Activated B cell treated with CpG ODN at 0.5 μM for 24 hours (primary cell): Measurements from ENCODE around the gene LYRM9. TPM values are rescaled to one million over a fixed set of nuclear protein-coding genes. Genes with fewer than 3 reads are reported as not detected.
"Not testable (repeated sequence)": the region's sequence is repeated elsewhere in the genome, so short reads cannot be mapped to it uniquely, and the experiment has no call there.

Experiments used
- ATAC-seq: fragments of 200-7000 bp; cut with Tn5 transposase; one replicate; pipeline ENCODE4 v1.10.0; 2021; ENCODE audit warnings: low read depth, mild to moderate bottlenecking, moderate library complexity
- CTCF ChIA-PET: fragments of 350-600 bp; sonication (Branson Sonifier 250); formaldehyde crosslinking; loops from one replicate; lab custom pipeline; 2021; ENCODE audit warnings: antibody characterized with exemption; lab: Charles Lee
- POLR2A ChIA-PET: fragments of 350-600 bp; sonication (Branson Sonifier 250); formaldehyde crosslinking; loops from one replicate; lab custom pipeline; 2021; ENCODE audit warnings: antibody characterized with exemption; lab: Charles Lee
- DNase-seq: peaks from one replicate; pipeline ENCODE4 v3.0.0; 2022
- H3K27ac Mint-ChIP-seq: one replicate; pipeline ENCODE4 v1.8.0; 2020; ENCODE audit warnings: mixed read lengths
- H3K27me3 Mint-ChIP-seq: one replicate; pipeline ENCODE4 v1.8.0; 2021; ENCODE audit warnings: mixed read lengths
- H3K36me3 Mint-ChIP-seq: one replicate; pipeline ENCODE4 v1.8.0; 2021; ENCODE audit warnings: low read depth, mixed read lengths
- H3K4me1 Mint-ChIP-seq: one replicate; pipeline ENCODE4 v1.8.0; 2021; ENCODE audit warnings: mixed read lengths
- H3K4me3 Mint-ChIP-seq: one replicate; pipeline ENCODE4 v1.8.0; 2020; ENCODE audit warnings: mild to moderate bottlenecking, mixed read lengths
- H3K9me3 Mint-ChIP-seq: one replicate; pipeline ENCODE4 v1.8.0; 2020; ENCODE audit warnings: mixed read lengths
- CTCF ChIP-seq: fragments of 200-600 bp; IDR thresholded peaks from one replicate; pipeline ENCODE4 v1.8.0; 2022; ENCODE audit warnings: antibody characterized with exemption, mild to moderate bottlenecking
- intact Hi-C: fragments of 100-400 bp; cut with micrococcal nuclease; formaldehyde crosslinking; loops from one replicate; pipeline ENCODE4 v1.15.1; 2024
- total RNA-seq: library from RNA; stranded (reverse); gene quantifications from 2 replicates; pipeline ENCODE4 v1.2.3, GENCODE V29; 2022

Gene LYRM9
- total RNA-seq, 1 donor from 2014 or later, result 7.2 TPM

GRCh38 chr17:27832831-27833230, 60.3 kb downstream of the LYRM9 start:
- Mint-ChIP-seq H3K27me3 (no peaks in the 10 kb centered on the region), H3K4me3 (no peak overlapping the region), H3K27ac (no peak overlapping the region), H3K9me3 (no peaks in the 10 kb centered on the region), H3K36me3 (no peaks in the 10 kb centered on the region), H3K4me1 (peaks cover 6% of the 10 kb centered on the region)
- ChIA-PET CTCF (no interaction called here), POLR2A (no interaction called here)
- intact Hi-C loops, result no loop called here
- no peak for DNase-seq
- no peak for ATAC-seq
- TF ChIP-seq CTCF, result no peak

GRCh38 chr17:27829888-27830287, 63.3 kb downstream of the LYRM9 start:
- H3K9me3 Mint-ChIP-seq, H3K36me3 Mint-ChIP-seq, intact Hi-C loops, H3K27me3 Mint-ChIP-seq, DNase-seq, CTCF ChIA-PET, H3K4me3 Mint-ChIP-seq, ATAC-seq, H3K4me1 Mint-ChIP-seq, POLR2A ChIA-PET, H3K27ac Mint-ChIP-seq: not testable (repeated sequence)

- DNase-seq, H3K27ac Mint-ChIP-seq, H3K27me3 Mint-ChIP-seq, H3K9me3 Mint-ChIP-seq, H3K4me1 Mint-ChIP-seq, POLR2A ChIA-PET, ATAC-seq, H3K4me3 Mint-ChIP-seq, intact Hi-C loops, H3K36me3 Mint-ChIP-seq, CTCF ChIA-PET: not testable (repeated sequence)
These were observed 63.9 kb downstream of the LYRM9 start for GRCh38 chr17:27829143-27829711.

Other genes starting within 250 kb of the LYRM9 start
- gene NOS2, start 92.8 kb downstream of the LYRM9 start, total RNA-seq, result not detected in 2 replicates
- 19.4 and 24.6 TPM in 2 replicates for gene NLK, start 149.3 kb upstream of the LYRM9 start, total RNA-seq